Skeletal muscle satellite cell (primary cell): ENCODE results near the gene SCCPDH. TPM values are rescaled to one million over a fixed set of nuclear protein-coding genes. Genes with fewer than 3 reads are reported as not detected.
"Not testable (repeated sequence)": the region's sequence is repeated elsewhere in the genome, so short reads cannot be mapped to it uniquely, and the experiment has no call there.

Experiments
- H3K27me3 ChIP-seq: 2 replicates; pipeline ENCODE4 v1.7.0; 2013; ENCODE audit warnings: low read length; ENCODE audit not compliant: control insufficient read depth, insufficient read depth
- H3K36me3 ChIP-seq: 2 replicates; pipeline ENCODE4 v1.7.0; 2013; ENCODE audit warnings: mild to moderate bottlenecking, control low read depth, low read length; ENCODE audit not compliant: insufficient read depth
- H3K4me1 ChIP-seq: 2 replicates; pipeline ENCODE4 v1.7.0; 2013; ENCODE audit warnings: low read length; ENCODE audit not compliant: control insufficient read depth, insufficient read depth
- H3K4me2 ChIP-seq: 2 replicates; pipeline ENCODE4 v1.7.0; 2013; ENCODE audit warnings: mild to moderate bottlenecking, low read length
- H3K4me3 ChIP-seq: 2 replicates; pipeline ENCODE4 v1.7.0; 2013; ENCODE audit warnings: low read length
- H3K9ac ChIP-seq: 2 replicates; pipeline ENCODE4 v1.7.0; 2013; ENCODE audit warnings: mild to moderate bottlenecking, low read depth, low read length, moderate library complexity
- H3K9me3 ChIP-seq: replicated peaks from 2 replicates; pipeline ENCODE4 v1.7.0; 2013; ENCODE audit warnings: mild to moderate bottlenecking, control low read depth, low read length
- small RNA-seq: library from RNA; depleted of rRNA; stranded (forward); fragments of <200 nt; gene quantifications from one replicate; pipeline ENCODE3, GENCODE V24; 2012

The SCCPDH gene

GRCh38 chr1:246813325-246813724 lies 89.1 kb downstream of the SCCPDH start:
- not testable (repeated sequence) for H3K9ac ChIP-seq, H3K9me3 ChIP-seq, H3K4me2 ChIP-seq, H3K4me3 ChIP-seq, H3K4me1 ChIP-seq, H3K36me3 ChIP-seq
- H3K27me3 ChIP-seq, result peaks cover 17% of the 10 kb centered on the region

DNA sequence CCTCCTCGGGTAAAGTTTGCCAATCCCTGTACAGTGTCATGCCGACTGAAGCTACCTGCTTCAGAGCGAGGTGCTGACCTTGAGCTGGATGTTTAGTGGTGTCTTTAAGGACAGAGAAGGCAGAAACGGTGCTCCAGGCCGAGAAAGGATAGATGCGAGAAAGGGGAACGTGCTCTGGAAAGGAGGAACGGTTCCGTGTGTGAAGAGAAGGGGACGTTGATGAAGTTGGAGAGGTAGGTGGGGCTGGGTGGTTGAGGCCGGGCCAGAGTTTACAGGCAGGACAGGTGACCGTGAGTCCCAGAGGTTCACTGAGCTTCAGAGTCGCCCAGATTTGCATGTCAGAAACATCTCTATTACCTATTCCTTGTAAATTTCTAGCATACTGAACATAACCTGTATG lies 90.7 kb downstream of the SCCPDH start:
- Histone ChIP-seq H3K4me3 (no peak overlapping the region), H3K27me3 (peaks cover 18% of the 10 kb centered on the region), H3K36me3 (no peaks in the 10 kb centered on the region), H3K4me2 (no peak overlapping the region), H3K9ac (no peak overlapping the region), H3K4me1 (no peaks in the 10 kb centered on the region), H3K9me3 (no peaks in the 10 kb centered on the region)

DNA sequence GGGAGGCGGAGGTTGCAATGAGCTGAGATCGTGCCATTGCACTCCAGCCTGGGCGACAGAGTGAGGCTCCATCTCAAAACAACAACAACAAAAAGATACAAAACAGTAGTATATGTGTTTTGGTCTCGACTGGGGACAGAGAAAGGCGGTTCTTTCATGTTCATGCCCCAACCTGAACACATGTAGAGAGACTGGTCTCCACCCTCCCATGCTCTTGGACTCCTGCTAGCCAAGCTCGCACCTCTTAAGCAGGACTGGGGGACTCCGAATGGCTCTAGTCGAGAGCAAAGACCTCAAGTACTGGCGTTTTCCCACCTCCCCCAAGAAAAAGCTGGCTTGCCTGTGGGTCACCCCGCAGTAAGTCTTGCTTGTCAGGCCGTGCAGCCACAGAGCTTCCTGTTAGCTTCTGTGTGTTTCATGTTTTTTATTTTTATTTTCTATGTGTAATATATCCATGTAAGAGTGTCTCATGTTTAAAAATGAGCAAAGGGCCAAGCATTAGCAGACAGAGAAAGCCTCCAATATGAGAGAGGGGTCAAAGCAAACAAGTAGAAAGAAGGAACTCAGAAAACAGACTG lies 91.6 kb downstream of the SCCPDH start:
- H3K36me3 ChIP-seq, result no peaks in the 10 kb centered on the region
- no peak overlapping the region for H3K4me3 ChIP-seq
- H3K4me2 ChIP-seq, result no peak overlapping the region
- peaks cover 27% of the 10 kb centered on the region for H3K27me3 ChIP-seq
- no peaks in the 10 kb centered on the region for H3K4me1 ChIP-seq
- H3K9me3 ChIP-seq, result no peaks in the 10 kb centered on the region
- H3K9ac ChIP-seq, result no peak overlapping the region

Small RNA genes lying within 50 kb of the gene (small RNA-seq; reads per million reads assigned to genes)
- not detected for gene AC113174.1
